ENCODE measurements around the gene IRF8. TPM values are rescaled to one million over a fixed set of nuclear protein-coding genes. Genes with fewer than 3 reads are reported as not detected.

IRF8 gene
- total RNA-seq, 1 experiment from 2014 or later = not detected

GRCh38 chr16:85970738-85971137 is 71.8 kb downstream of the IRF8 start:
- ChIA-PET CTCF (no interaction called here), POLR2A (no interaction called here)
- H3K4me1 Mint-ChIP-seq (ENCODE audit: insufficient read depth, unreplicated experiment) = no peaks in the 10 kb centered on the region
- H3K27me3 Mint-ChIP-seq (ENCODE audit: insufficient read depth, unreplicated experiment) = peaks cover 65% of the 10 kb centered on the region
- H3K9me3 Mint-ChIP-seq (ENCODE audit: unreplicated experiment) = peaks cover 7% of the 10 kb centered on the region
- no peak for TF ChIP-seq CTCF (IDR thresholded peaks at IDR 0.05; ENCODE audit: unreplicated experiment)
- DNase-seq (ENCODE audit: unreplicated experiment) = no peak
- intact Hi-C loops (cut with micrococcal nuclease) = no loop called here
- no peak overlapping the region for H3K27ac Mint-ChIP-seq (ENCODE audit: low read depth, unreplicated experiment)
- BruUV-seq (replicated peaks) = no TSS peak
- no peaks in the 10 kb centered on the region for H3K36me3 Mint-ChIP-seq (ENCODE audit: insufficient read depth, unreplicated experiment)
- H3K4me3 Mint-ChIP-seq (ENCODE audit: unreplicated experiment) = no peak overlapping the region

Small RNAs within 50 kb of the gene (microRNA-seq; reads per million reads assigned to microRNA genes)
- gene MIR6774 = not detected

Other genes with a start within 250 kb of the IRF8 start
- gene GINS2, start 210.2 kb upstream of the IRF8 start, total RNA-seq (2022) = 6.9 and 11.3 TPM in 2 replicates
- gene C16orf74, start 148.1 kb upstream of the IRF8 start, total RNA-seq (2022) = 62.6 and 68.5 TPM in 2 replicates
- gene EMC8, start 99.6 kb upstream of the IRF8 start, total RNA-seq (2022) = 68.5 and 71.1 TPM in 2 replicates
- gene COX4I1, start 99.5 kb upstream of the IRF8 start, total RNA-seq (2022) = 618 and 642 TPM in 2 replicates